Right renal cortex interstitium (tissue), 3 donors: Measurements from ENCODE around the gene TMCO4. TPM values are rescaled to one million over a fixed set of nuclear protein-coding genes. Genes with fewer than 3 reads are reported as not detected.
"Not testable (repeated sequence)": the region's sequence is repeated elsewhere in the genome, so short reads cannot be mapped to it uniquely, and the experiment has no call there.

Experiments
- DNase-seq, 3 donors: peaks; one replicate each; pipeline ENCODE4 v3.0.0-alpha.2; 2013; ENCODE audit warnings: low read depth in 3 of 3, low spot score in 2 of 3
- polyA plus RNA-seq, 3 donors: library from polyadenylated mRNA; unstranded; fragments of 120-200 nt; gene quantifications; one replicate each; pipeline ENCODE4 v1.2.1, GENCODE V29; 2013; ENCODE audit not compliant: insufficient read length in 3 of 3

Gene TMCO4
- polyA plus RNA-seq = 10 to 100 TPM; 16.5 to 18.4 (median 17.8) TPM

GRCh38 chr1:19799230-19800075 lies at the start of gene TMCO4:
Gene TMCO4 (minus strand): TSS chr1:19799916. CDS start chr1:19780758, 19,158 bp downstream.
- DNase-seq = no peak

DNA sequence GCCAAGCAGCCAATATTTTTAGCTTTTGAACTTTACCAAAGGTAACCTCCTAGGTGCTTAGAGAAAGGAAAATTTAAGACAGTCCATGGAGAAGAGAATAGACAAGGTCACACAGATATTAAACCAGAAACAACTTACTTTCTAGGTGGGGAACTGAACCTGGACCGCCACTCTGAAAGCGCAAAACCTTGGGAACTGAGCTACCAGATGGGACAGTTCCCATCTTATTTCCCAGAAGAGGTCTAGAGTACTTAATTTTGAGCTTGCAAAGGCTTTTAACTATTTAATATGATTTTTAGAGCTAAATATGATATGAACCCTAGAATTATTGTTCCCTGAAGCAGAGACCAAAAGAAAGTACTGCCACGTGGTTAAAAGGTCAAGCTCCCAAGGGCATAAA lies 49.6 kb upstream of the TMCO4 start:
- not testable (repeated sequence) for DNase-seq

DNA sequence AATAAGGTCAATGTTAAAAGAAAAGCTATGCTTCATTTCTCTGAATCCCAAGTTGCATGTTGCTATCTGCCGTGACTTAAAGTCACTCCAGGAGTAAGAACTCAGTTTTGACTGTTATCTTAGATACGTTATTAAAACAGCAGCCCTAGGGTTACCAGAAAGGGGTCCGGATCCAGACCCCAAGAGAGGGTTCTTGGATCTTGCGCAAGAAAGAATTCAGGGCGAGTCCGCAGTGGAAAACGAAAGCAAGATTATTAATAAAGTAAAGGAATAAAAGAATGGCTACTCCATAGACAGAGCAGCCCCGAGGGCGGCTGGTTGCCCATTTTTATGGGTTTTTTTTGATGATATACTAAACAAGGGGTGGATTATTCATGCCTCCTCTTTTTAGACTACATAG lies 47.6 kb upstream of the TMCO4 start:
- DNase-seq = not testable (repeated sequence)

DNA sequence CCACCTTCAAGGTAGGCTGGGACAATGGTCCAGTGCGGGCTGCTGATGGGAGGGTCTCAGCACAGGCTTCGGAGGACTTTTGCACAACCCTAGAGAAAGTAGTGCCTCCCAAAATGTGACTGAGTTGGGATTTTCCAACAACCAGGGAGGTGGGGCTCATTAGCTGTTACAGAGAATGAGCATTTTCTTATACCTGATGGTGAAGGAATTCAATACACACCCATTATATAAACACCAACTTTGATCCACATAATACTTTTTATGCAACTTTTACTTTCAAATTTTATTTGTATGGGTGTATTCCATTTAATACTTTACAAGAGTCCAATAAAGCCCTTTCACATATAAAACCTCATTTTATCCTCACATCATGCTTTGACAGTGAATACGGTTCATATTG lies 46.6 kb upstream of the TMCO4 start:
- no peak for DNase-seq

DNA sequence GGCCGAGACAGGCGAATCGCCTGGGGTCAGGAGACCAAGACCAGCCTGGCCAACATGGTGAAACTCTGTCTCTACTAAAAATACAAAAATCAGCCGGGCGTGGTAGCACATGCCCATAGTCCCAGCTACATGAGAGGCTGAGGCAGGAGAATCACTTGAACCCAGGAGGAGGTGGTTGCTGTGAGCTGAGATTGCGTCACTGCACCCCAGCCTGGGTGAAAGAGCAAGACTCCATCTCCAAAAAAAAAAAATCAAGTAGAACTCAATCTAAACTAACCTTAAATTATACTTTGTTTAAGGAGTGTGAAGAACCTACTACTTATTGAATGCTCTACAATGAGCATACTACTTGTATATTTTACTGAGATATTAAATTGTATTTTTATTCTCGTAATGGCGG lies 45.8 kb upstream of the TMCO4 start:
- DNase-seq = no peak

- DNase-seq = peak; percentile 20 to 38 (median 21)
Observed at GRCh38 chr1:19844731-19845495, 45.2 kb upstream of the TMCO4 start.

- no peak for DNase-seq
Observed at GRCh38 chr1:19840228-19840627, 40.5 kb upstream of the TMCO4 start.

GRCh38 chr1:19837866-19838265 lies 38.1 kb upstream of the TMCO4 start:
- no peak for DNase-seq

GRCh38 chr1:19835578-19835977 lies 35.9 kb upstream of the TMCO4 start:
- DNase-seq = no peak

- DNase-seq = no peak
Observed at GRCh38 chr1:19831441-19831840, 31.7 kb upstream of the TMCO4 start.

DNA sequence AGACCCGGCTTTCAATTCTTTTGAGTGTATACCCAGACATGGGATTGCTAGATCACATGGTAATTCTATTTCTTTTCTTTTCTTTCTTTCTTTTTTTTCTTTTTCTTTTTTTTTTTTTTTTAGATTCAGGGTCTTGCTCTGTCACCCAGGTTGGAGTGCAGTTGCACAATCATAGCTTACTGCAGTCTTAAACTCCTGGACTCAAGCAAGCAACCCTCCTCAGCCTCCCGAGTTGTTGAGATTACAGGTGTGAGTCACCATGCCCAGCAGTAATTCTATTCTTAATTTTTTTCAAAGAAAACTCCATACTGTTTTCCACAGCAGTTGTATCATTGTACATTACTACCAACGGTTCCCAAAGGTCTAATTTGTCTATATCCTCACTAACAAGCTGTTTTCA lies 28.8 kb upstream of the TMCO4 start:
- DNase-seq = no peak

DNA sequence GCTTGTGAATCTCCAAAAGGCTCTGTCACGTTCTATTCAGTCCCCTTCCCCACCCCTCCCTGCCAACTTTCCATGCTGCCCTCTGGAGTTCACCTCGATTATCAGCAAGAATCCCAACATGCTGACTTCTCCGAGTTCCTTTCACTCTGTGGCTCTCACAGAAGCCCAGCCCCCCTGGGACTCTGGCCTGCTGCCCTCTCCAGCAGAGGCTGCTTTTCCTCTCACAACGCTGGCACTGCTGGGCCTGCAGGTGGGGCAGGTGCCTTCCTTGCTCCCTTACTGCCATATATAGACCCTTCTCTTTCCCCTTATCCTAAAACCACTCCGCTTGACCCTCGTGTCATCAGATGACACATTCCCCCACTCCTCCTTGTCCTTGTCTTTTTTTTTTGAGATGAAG lies 25.6 kb upstream of the TMCO4 start:
- DNase-seq = no peak

DNA sequence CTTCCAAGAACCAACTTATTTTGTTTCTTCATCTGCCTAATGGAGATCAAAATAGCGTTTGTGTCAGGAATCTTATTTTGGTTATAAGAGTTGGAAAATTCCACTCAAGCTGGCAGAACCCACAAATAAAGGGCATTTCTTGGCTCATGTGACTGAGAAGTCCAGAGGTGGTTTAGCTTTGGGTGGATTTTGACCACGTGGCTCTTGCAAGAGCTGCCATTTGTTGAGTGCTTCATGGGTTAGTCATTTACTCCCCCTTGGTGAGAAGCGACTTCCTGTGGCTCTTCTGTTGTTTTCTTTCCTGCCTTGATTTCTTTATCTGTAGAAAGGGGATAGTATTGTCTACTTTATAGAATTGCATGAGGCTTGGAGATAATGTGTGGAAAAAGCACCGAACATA lies 24.8 kb upstream of the TMCO4 start:
- DNase-seq = no peak

DNA sequence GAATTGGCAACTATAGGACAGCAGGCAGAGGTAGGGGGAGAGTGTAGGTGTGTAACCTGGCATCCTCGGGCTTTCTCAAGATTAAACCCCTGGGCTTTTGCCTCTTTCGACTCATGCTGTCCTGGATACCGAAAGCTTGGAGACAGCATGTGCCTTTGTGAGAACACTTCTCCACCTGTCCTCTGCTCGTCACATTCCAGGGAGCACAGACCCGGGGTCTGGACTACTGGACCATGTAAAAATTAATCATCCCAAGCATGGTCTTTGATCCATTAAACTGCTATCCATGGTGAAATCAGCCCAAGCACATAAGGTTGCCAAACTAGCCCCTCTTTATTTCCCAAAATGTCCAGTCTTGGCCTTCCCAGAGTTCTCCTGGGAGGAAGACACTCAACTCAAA lies 24.3 kb upstream of the TMCO4 start:
- no peak for DNase-seq

- DNase-seq = no peak
Observed at GRCh38 chr1:19819701-19820100, 20.0 kb upstream of the TMCO4 start.

DNA sequence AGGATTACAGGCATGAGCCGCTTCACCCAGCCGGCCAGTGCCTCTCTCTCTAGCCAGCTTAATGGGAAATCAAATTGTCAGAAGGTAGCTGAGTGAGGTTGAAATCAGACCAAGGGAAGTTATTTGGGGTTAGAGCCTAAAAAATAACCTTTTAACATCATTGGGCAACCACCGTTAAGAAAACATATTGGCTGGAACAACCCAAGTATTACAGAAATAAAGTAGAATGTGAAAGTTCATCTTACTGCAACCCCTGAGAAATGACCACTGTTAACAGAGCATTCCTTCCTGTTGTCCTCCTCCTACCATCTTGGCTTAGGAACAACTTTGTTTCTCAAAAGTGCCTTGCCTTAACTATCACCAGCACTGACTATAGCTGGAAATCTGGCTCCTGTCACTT lies 18.6 kb upstream of the TMCO4 start:
- DNase-seq = no peak

DNA sequence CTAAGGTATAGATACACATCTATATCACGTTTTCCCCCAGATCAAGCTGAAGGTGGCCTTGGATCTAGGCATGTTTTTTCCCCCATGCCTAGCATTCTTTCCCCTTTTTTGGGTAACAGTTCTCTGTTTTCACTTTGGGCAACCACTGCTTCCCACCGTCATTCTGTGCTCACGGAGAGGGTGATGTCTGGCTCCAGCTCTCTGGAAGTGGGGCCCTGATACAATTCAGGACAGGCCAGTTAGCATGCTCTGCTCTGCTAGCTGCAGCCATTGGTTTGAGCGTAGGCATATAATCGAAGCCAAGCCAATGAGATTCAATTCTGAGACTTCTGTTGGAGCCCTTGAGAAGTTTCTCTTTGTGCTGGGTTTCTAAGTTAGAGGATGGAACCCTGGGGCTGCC lies 17.4 kb upstream of the TMCO4 start:
- DNase-seq = no peak

- not testable (repeated sequence) for DNase-seq
Observed at GRCh38 chr1:19816737-19817086, 17.0 kb upstream of the TMCO4 start.

GRCh38 chr1:19815801-19816736 lies 16.4 kb upstream of the TMCO4 start:
- no peak for DNase-seq

- peak in 1 of 3 donors; percentile 40 for DNase-seq
Observed at GRCh38 chr1:19814681-19815503, 15.2 kb upstream of the TMCO4 start, which contains the start of gene RNF186. Gene RNF186 (minus strand): TSS chr1:19815283. CDS start chr1:19815101, 182 bp downstream.
